GM18498 (cell line): ENCODE measurements around the gene OLA1.

Experiments used
- ATAC-seq: cut with Tn5 transposase; IDR thresholded peaks from one replicate; pipeline ENCODE4 v1.9.1; 2021; ENCODE audit warnings: mild to moderate bottlenecking, moderate library complexity; ENCODE audit not compliant: unreplicated experiment

The OLA1 gene

DNA sequence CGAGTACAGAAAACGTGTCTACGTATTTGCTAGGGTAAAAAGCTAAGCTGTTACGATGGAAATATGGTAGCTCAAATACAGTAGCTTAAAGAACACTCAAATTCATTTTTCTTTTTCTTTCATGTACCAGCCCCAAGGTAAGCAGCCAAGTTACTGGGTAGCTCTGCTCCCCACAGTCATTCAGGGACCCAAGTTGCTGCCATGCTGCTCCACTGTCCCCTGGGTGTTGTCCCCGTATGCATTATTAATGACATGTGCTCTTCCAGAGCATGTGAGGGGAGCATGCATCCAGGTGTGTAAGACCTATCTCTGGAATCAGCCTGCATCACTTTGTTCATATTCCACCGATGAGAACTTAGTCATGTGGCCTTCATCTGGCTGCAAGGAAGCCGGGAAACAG lies 178.1 kb downstream of the OLA1 start:
- no peak for ATAC-seq

DNA sequence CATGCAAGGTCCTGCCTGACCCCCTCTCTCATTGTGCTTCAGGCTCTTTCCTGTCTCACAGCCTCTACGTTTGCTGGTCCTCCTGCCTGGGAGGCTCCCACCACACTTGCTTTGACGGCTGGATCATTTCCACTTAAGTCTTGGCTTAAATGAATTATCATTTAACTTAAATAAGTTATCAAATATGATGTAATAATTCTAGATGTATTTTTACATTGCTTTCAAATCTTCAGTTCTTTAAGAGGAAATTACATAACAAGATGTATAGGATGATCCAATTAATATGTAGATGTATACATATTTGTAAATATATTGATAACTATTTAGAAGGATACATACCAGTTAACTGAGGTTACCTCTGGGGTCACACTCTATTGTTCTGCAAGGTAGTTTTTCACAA lies 180.5 kb downstream of the OLA1 start:
- no peak for ATAC-seq

DNA sequence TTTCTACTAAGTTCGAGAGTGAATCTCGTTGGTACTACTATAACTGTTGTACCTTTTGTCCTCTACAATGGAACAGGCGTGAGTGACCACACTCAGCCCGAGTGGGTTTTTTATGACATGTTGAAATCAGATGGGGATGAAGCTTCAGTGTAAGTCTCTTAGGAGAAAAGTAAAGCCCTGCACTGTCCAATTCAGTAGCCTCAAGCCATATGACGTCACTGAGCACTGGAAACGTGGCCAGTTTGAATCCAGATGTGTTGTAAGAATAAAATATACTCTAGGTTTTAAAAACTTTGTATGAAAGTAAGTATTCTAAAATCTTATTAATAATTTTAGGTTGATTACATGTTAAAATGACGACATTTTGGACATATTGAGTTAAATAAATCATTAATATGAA lies 181.5 kb downstream of the OLA1 start:
- ATAC-seq, result no peak

DNA sequence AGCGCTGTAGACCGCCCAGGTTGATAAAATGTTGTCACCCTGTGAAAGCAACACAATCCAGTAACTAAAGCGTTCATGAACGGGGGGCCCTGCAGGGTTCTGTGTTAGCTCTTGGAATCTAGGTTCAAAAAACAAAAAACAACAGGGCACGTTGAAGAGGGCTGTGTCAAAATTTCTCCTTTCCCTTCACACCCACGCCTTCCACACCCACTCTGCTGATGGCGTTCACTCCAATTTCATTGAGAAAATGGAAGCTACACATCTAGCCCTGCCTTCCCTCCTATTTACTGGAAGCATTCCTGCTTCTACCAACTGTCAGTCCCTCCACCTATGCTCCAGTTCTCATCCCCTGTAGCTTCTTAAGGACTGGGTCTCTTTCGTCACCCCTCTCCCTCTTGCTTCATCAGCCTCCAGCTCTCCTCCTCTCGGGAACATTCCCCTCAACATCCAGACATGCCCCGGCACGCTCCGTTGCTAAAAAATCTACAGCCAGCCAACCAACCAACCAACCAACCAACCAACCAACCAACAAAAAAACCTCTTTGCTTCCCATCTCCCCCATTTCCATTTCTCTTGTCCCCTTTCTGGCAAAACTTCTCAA lies 184.7 kb downstream of the OLA1 start:
- no peak for ATAC-seq

DNA sequence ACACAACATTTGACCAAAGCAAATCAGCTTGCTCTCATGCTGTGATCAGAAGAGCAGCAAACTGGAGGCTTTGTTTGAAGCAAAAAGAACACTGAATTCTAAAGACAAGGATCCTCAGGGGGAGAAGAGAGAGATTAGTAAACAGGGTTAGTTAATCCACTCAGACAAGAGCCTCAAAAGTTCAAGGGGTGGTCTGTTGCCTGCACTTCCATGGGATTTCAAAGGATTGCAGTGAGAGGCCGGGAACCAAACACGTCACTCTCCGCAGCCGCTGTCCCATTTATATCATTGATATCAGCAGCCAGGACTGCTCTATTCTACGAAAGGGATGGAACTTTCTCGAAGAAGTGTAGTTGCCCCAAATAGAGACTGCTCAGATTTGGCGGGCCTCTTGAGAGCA lies 185.4 kb downstream of the OLA1 start:
- no peak for ATAC-seq

DNA sequence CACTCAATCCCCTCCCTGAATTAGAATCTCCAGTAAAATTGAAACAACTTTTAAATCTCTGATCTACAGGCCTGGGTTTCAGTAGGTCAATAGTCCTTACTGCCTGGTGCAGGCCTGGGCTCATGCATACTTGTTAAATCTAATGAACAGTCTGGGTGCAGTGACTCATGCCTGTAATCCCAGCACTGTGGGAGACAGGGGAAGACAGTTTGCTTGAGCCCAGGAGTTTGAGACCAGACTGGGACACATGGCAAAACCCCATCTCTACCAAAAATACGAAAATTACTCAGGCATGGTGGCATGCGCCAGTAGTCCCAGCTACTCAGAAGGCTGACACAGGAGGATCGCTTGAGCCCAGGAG lies 188.5 kb downstream of the OLA1 start:
- no peak for ATAC-seq

DNA sequence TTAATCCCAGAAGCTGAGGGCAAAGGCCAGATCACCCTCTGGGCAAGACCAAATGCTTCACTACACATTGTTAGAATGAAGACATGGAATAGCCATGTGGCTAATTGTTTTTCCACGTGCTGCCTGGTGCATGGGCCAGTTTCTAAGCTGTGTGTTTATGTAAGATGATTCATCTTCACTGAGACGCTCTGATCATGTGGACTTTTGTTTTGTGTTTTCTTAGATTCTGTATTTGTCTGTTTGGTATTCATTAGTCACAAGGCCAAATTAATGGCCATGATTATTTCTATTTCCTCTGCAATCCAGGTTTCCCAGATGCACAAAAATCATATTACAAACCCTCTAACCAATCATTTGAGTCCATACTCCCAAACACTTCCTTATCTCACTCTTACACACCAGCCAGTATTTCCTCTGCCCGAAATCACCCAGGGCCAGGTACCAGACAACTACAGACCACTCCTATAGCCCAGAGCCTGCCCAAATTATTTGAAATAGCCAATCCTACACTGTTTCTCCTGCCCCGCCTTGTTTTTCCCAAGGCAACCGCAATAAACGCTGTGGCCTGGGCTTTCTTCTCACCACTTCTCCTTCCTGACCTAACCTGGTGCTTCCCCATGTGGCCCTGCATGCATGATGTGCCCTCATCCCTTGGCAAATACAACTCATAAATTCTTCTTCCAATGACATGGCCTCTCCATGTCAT lies 189.0 kb downstream of the OLA1 start:
- ATAC-seq, result no peak

DNA sequence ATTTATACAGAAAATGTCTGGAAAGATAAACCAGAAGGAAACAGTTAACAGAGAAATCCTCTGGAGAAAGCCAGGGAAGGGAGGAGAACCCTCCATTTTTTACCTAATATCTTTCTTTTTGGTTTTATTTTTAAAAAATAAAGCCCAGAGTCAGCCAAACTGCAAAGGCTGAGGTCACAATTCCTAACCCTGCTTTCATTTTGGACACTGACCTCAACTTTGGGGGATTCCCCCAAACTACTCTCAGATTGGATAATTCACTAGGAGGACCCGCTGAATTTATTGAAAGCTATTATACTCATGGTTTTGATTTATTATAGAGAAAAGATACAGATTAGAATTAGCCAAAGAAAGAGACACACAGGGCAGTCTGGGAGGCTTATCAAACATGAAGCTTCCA lies 189.9 kb downstream of the OLA1 start:
- ATAC-seq, result no peak

DNA sequence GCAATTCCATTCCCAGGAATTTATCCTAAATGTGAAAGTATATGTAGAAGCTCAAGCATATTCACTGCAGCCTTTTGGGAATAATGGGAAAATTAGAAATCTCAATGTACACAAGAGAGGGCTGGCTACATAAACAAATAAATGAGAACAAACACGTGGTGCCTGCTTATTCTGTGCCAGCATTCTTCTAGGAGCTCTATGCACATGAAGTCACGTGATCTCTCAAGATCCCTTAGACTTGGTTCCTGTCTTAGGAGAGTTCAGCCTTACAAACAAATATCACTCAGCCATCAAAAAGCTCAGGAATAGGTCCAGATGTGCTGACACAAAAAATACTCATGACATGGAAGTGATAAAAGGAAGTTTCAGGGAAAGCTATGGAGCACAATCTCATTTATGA lies 190.3 kb downstream of the OLA1 start:
- ATAC-seq, result no peak

DNA sequence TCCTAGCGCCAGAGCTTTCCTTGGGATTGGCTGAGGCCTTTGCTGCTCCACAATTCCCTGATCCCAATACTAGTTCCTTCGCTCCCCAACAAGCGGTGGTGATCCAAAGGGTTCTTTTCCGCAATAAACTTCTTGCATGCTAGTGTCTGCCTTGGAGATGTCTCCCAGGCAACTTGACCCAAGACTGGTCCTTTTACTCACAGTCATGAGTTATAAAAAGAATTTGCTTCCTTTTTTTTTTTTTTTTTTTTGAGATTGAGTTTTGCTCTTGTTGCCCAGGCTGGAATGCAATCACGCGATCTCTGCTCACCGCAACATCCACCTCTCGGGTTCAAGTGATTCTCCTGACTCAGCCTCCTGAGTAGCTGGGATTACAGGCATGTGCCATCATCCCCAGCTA lies 193.4 kb downstream of the OLA1 start:
- no peak for ATAC-seq

DNA sequence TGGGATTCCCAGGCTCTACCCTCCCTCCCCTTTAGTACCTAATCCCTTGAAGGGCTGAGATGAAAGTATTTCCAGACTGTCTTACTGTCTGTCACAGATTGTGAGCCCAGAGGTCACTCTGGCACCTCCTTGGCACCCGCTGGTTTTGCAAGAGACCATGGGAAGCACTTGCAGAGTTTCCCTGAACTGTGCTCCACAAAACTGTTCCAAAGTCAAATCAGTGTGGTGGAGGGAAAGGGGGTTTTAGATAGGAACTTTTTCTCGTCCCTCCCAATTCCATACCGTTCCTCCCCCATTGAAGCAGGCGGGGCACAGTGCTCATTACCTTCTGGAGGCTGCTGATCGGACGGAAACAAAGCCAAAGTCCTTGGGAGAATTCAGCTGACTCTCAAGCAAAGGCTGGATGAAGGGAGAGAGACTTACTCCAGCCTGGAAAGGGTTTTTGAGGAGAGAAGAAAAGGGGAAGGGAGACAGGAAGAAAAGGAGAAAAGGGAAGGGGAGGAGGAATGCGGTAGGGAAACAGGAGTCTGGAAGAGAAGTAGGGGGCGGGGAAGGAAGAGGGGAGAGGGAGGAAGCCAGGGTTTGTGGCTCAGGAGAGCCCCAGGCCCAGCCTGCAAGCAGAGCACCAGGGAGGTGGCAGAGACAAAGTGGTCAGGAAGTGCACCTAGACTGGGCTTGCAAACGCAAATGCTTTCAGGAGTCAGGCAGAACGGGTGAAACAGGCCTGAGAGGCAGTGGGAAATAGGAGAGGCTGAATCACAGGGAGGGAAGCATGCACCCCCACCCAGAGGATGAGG lies 194.8 kb downstream of the OLA1 start:
- no peak for ATAC-seq

DNA sequence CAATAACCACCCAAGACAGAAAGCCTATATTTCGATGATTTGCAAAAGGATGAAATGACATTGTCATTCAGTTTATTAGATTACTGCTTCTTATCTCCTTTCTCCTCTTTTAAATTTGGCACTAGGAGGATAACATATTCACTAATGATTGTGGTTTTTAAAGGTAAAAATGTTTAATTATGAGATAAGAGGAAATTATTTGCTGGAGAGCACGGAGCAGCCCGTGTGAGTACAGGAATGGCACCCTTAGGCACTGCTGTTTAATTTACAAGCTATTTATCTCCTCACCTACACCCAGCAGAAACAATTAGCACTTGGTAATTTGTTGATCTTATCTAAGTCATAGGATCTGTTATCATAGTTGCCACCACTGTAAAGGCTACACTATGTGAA lies 195.8 kb downstream of the OLA1 start:
- no peak for ATAC-seq

DNA sequence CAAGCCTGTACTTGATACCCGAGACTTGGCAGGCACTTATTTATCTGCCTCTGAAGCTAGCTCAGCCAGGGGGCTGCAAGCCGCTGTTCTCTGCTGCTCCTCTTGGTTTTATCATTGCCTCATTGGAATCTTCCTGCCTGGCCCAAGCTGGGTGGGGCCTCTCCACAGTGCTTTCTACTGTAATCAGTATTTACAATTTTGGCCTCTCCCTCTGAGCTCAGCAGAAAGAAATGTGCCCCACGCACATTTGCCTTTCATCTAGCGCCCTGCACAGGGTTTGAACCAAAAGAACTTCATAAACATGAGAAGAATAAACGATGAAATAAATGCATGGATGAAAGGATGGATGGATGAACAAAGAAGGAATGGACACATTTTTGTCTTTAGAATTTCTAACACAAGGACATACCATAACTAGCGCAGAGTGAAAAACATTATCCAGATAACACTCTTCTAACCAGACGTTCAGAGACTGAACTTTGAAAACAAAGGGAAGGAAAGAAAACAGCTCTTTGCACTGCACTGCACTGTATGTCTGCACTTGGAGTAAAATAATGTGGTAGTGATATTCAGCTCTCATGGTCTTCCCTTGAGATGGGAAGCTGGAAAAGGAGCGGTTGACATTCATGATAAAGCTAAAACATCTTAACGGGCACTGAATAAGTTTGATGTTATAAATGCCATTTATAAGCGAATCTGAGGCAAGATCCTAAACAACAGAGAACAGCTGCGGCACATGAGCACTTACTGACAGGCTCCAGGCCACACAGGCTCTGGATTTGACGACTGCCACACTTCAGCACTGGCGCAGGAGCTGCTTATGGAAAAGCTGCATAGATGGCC lies 196.4 kb downstream of the OLA1 start:
- ATAC-seq, result no peak

DNA sequence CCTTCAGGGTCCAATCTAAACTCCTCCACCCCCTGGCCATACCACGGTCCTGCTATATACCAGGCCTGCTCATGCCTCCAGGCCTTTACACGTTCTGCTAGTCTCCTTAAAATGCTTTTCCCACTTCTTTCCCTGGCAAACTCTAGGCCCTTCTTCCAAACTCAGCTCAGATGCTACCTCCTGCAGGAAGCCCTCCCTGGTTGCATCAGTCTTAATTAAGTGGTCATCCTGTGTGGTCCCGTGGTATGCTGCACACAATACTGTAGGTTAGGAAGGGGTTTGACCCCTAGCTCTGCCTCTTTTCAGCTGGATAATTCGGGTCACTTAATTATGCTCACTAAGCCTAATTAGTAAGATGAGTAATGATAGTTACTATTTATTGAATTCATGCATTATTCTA lies 197.3 kb downstream of the OLA1 start:
- no peak for ATAC-seq

DNA sequence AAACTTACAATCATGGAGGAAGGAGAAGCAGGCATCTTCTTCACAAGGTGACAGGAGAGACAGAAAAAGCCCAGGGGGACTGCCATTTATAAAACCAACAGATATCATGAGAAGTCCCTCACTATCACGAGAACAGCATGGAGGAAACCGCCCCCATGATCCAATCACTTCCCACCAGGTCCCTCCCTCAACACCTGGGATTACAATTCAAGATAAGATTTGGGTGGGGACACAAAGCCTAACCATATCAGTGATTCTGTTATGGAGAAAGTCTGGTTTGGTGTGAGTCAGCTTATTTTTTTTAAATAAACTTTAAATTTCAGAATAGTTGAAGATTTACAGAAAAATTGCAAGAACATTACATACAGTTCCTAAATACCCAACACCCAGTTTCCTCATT lies 198.4 kb downstream of the OLA1 start:
- no peak for ATAC-seq

DNA sequence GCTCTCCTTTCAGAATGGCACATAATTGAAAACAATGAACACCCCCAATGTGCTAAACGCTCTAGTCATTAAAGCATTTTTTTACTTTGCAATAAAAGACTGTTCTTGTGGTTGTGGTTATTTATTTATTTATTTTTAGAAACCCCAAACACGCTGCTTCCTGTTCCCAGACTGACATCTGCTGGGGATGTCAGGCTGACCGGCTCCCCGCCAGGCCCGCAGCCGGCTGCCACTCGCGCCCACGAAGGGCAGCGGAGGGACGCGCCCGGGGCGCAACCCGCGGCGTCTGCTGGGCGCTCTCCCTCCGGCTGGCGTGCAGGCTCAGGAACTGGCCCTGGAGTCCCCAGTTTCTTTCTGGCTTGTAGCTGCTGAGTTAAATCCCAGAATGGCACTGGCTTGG lies 200.1 kb downstream of the OLA1 start:
- ATAC-seq, result no peak

DNA sequence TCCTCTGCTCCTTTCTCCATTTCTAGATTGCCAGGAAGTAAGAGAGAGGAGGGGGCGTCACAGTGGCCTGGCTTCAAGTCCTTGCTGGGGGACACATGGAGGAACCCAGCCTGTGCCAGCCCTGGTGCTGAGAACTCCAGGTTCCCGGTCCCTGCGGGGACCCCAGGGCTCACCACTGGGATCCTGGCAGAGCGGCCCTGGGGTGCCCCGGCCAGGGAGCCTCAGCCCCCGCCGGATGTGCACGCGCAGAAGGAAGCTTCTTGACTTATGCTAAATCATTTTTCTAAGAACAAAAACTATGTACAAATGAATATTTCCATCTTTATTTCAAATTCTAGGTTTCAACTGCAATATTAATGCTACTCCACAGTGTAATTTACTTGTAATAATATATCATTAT lies 200.6 kb downstream of the OLA1 start:
- ATAC-seq, result no peak

DNA sequence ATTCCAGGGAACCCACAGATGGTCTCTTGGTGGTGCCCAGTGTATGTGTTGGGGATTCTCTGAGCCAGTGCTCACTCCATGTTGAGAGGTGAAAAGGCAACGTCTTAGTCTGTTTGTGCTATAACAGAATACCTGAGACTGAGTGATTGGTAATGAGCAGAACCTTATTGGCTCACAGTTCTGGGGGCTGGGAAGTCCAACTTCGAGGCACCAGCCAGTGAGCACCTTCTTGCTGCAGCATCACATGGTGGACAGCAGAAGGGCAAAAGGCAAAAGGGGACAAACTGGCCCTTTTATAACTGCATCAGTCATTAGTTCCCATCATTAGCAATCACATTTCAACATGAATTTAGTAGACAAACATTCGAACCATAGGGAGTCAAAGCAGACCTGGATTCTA lies 202.2 kb downstream of the OLA1 start:
- ATAC-seq, result no peak

DNA sequence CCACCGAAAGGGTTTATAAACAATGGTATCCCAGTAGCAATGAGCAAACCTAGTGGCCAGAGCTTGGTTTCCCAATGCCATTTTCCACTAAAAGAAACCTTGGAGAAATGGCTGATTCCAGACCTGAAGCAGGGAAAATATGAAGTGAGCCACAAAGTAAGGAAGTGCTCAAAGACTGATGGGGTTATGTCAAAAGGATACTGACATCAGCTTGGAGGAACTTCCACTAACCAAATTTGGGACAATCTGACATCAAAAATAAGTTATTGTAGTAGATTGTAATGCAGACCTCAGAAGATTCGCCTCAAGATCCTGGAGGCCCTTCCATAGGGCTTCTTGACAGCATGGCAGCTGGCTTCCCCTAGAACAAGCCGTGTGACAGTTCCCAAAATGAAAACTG lies 203.8 kb downstream of the OLA1 start:
- no peak for ATAC-seq

DNA sequence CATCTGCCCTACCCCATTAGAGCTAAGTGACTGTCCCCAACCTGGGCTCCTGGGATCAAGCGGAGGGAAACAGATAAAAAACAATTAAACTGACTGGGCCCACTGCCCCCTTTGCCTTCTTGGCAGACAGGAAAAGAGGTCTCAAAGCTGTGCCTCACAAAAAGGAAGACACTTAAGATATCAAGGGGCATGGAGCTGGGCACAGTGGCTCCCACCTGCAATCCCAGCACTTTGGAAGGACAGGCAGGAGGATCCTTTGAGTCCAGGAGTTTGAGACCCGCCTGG lies 208.0 kb downstream of the OLA1 start:
- no peak for ATAC-seq

DNA sequence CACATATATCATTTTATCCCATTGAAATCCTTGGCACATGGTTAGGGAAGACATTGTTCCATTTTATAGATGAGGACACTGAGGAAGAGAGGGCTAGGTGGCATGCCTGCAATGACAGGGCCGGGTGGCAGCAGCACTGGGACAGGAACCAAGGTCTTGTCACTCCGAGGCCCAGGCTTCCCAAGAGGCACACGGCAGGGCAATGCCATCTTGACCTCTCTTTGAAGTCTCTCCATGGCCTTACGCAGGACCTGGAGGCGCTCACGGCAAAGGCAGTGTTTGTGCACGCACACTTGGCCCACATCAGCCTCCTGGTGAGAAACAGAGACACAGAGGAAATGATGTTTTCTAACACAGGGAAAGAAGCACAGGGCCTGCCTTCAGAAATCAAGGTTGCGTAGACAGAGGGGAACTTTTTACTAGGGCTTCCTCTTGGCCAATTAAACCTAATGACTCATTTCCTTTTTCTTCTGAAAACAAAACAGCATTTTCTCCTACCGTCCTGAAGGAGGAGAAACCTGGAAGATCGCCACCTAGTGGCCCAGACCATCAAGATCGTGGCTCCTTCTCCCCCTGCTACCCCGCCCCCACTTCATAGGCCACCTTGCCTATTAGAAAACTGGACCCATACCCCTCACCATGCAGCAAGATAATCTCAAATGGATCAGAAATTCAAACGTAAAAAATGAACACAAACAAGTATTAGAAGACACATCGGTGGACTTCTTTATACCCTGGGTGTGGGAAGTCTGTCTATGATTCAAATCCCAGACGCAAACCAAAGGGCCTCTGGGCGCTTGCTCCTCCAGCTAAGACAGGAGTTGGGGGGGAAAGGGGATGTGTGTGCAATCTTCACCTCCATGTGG lies 208.5 kb downstream of the OLA1 start:
- ATAC-seq, result peak; percentile 82
